Hepatocyte (in vitro differentiated cells): ENCODE data around the gene SLC22A14. TPM values are rescaled to one million over a fixed set of nuclear protein-coding genes. Genes with fewer than 3 reads are reported as not detected.

Experiments used
- DNase-seq: peaks from one replicate; pipeline ENCODE4 v3.0.0-alpha.2; 2016; ENCODE audit warnings: low spot score
- H2AFZ ChIP-seq: fragments of 200-600 bp; sonication (generic); 2 replicates; pipeline ENCODE4 v1.6.0; 2016; ENCODE audit warnings: antibody characterized with exemption, mild to moderate bottlenecking
- H3K27ac ChIP-seq: fragments of 200-600 bp; sonication (generic); 2 replicates; pipeline ENCODE4 v1.5.1; 2016; ENCODE audit warnings: mild to moderate bottlenecking
- H3K27me3 ChIP-seq: fragments of 200-600 bp; sonication (generic); 2 replicates; pipeline ENCODE4 v1.6.1; 2016
- H3K36me3 ChIP-seq: fragments of 200-600 bp; sonication (generic); replicated peaks from 2 replicates; pipeline ENCODE4 v1.5.1; 2016; ENCODE audit warnings: low read depth; ENCODE audit not compliant: insufficient read depth
- H3K4me1 ChIP-seq: fragments of 200-600 bp; sonication (generic); 2 replicates; pipeline ENCODE4 v1.5.1; 2016; ENCODE audit warnings: mild to moderate bottlenecking, moderate library complexity; ENCODE audit not compliant: insufficient read depth
- H3K4me2 ChIP-seq: fragments of 200-600 bp; sonication (generic); 2 replicates; pipeline ENCODE4 v1.6.0; 2016
- H3K4me3 ChIP-seq: fragments of 200-600 bp; sonication (generic); 2 replicates; pipeline ENCODE4 v1.5.1; 2016; ENCODE audit warnings: mild to moderate bottlenecking
- H3K79me2 ChIP-seq: fragments of 200-600 bp; sonication (generic); 2 replicates; pipeline ENCODE4 v1.6.0; 2017; ENCODE audit warnings: mild to moderate bottlenecking
- H3K9me2 ChIP-seq: fragments of 200-600 bp; sonication (generic); replicated peaks from 2 replicates; pipeline ENCODE4 v1.6.0; 2017; ENCODE audit warnings: mild to moderate bottlenecking; ENCODE audit not compliant: insufficient read depth
- H3K9me3 ChIP-seq: fragments of 200-600 bp; sonication (generic); 2 replicates; pipeline ENCODE4 v1.5.1; 2016; ENCODE audit warnings: low read depth, mild to moderate bottlenecking
- H4K20me1 ChIP-seq: fragments of 200-600 bp; sonication (generic); 2 replicates; pipeline ENCODE4 v1.6.0; 2016; ENCODE audit warnings: mild to moderate bottlenecking; ENCODE audit not compliant: insufficient read depth, poor library complexity, severe bottlenecking
- CTCF ChIP-seq: fragments of 200-600 bp; sonication (generic); IDR thresholded peaks from 2 replicates; pipeline ENCODE4 v1.5.1; 2016; ENCODE audit warnings: antibody characterized with exemption, mild to moderate bottlenecking; ENCODE audit not compliant: poor library complexity
- EZH2 ChIP-seq: fragments of 200-600 bp; sonication (generic); IDR thresholded peaks from 2 replicates; pipeline ENCODE4 v1.6.1; 2016; ENCODE audit warnings: antibody characterized with exemption, mild to moderate bottlenecking, borderline replicate concordance
- EZH2phosphoT487 ChIP-seq: fragments of 200-600 bp; sonication (generic); IDR thresholded peaks from one replicate; pipeline ENCODE4 v1.6.1; 2018; ENCODE audit warnings: antibody characterized with exemption, mild to moderate bottlenecking, low read depth, moderate library complexity; ENCODE audit not compliant: unreplicated experiment, severe bottlenecking
- WGBS: methylation state at CpG from one replicate; pipeline ENCODE4 v1.1.6; 2016; ENCODE audit warnings: low lambda C conversion rate; ENCODE audit errors: missing lambda C conversion rate; 5-methylcytosine and 5-hydroxymethylcytosine counted together
- polyA plus RNA-seq: library from polyadenylated mRNA; unstranded; fragments of >200 nt; fragmentation: Nextera tagmentation; extraction: Ambion mirVana; gene quantifications from 2 replicates; pipeline ENCODE4 v1.2.1, GENCODE V29; 2016
- total RNA-seq: library from RNA; depleted of rRNA; stranded (reverse); fragments of >200 nt; gene quantifications from 2 replicates; pipeline ENCODE4 v1.2.3, GENCODE V29; 2014

SLC22A14 gene
- total and polyA plus RNA-seq, 2 experiments from 2014 or later, result 0.57 to 0.64 TPM

GRCh38 chr3:38346587-38347410 lies 64.7 kb downstream of the SLC22A14 start, which contains the start of gene XYLB:
XYLB (plus strand) TSS chr3:38346785; CDS start chr3:38346869, 84 bp downstream.
- peaks cover 12% of the 10 kb centered on the region for H3K79me2 ChIP-seq
- H3K36me3 ChIP-seq, result no peaks in the 10 kb centered on the region
- H3K9me2 ChIP-seq, result no peaks in the 10 kb centered on the region
- no peaks in the 10 kb centered on the region for H3K4me1 ChIP-seq
- peak within 1 kb of the TSS; percentile 96 for H3K4me2 ChIP-seq
- no peaks in the 10 kb centered on the region for H4K20me1 ChIP-seq
- no peaks in the 10 kb centered on the region for H3K27me3 ChIP-seq
- H3K9me3 ChIP-seq, result no peaks in the 10 kb centered on the region
- H2AFZ ChIP-seq, result peak within 1 kb of the TSS; percentile 98
- 2% methylated on average over 66 of the region's 85 CpGs for WGBS
- H3K27ac ChIP-seq, result peak within 1 kb of the TSS; percentile 67
- peak; percentile 96 for DNase-seq
- H3K4me3 ChIP-seq, result peak within 1 kb of the TSS; percentile 87
- TF ChIP-seq CTCF (peak; percentile 84), EZH2phosphoT487 (no peak)

- Histone ChIP-seq H4K20me1 (no peaks in the 10 kb centered on the region), H3K36me3 (no peaks in the 10 kb centered on the region), H3K4me1 (no peaks in the 10 kb centered on the region), H3K27ac (peak overlapping the region; percentile 67), H3K4me2 (peak overlapping the region; percentile 96), H3K4me3 (peak overlapping the region; percentile 87), H3K9me2 (no peaks in the 10 kb centered on the region), H3K79me2 (peaks cover 14% of the 10 kb centered on the region), H3K9me3 (no peaks in the 10 kb centered on the region), H2AFZ (peak overlapping the region; percentile 98), H3K27me3 (no peaks in the 10 kb centered on the region)
- 79% methylated on average over 19 of the region's 19 CpGs for WGBS
- DNase-seq, result peak; percentile 42
- TF ChIP-seq EZH2 (no peak), CTCF (no peak), EZH2phosphoT487 (no peak)
Observed at GRCh38 chr3:38347421-38348200, 65.5 kb downstream of the SLC22A14 start.

GRCh38 chr3:38348903-38349302 lies 66.8 kb downstream of the SLC22A14 start:
- no peaks in the 10 kb centered on the region for H4K20me1 ChIP-seq
- TF ChIP-seq EZH2 (no peak), CTCF (no peak), EZH2phosphoT487 (no peak)

More at GRCh38 chr3:38348903-38349302, 66.8 kb downstream of the SLC22A14 start:
- Histone ChIP-seq H3K36me3 (no peaks in the 10 kb centered on the region), H3K9me2 (no peaks in the 10 kb centered on the region), H3K9me3 (no peaks in the 10 kb centered on the region), H3K27me3 (no peaks in the 10 kb centered on the region), H3K4me3 (no peak overlapping the region), H3K4me1 (no peaks in the 10 kb centered on the region), H3K4me2 (no peak overlapping the region), H2AFZ (no peak overlapping the region), H3K27ac (no peak overlapping the region), H3K79me2 (peaks cover 20% of the 10 kb centered on the region)
- DNase-seq, result no peak
- 96% methylated on average over 4 of the region's 4 CpGs for WGBS
